ENCODE results near the gene MASP1. TPM values are rescaled to one million over a fixed set of nuclear protein-coding genes. Genes with fewer than 3 reads are reported as not detected.

Gene MASP1
- total RNA-seq, 2 experiments from 2014 or later: not detected

DNA sequence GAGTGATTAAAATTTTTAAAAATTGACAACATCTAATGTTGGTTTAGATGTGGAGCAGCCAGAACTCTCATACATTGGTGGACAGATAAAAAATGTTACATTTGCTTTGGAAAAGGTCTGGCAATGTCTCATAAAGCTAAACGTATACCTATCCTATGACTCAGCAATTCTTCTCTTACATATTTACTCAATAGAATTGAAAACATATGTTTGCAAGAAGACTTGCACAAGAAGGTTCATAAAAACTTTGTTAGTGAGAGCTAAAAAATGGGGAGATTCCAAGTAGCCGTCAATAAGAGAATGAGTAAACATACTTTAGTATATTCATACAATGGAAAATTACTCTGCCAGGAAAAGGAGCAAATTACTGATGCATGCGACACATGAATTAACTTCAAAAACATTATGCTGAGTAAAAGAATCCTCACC lies 30.0 kb downstream of the MASP1 start:
- TF ChIP-seq, protein P1, sequence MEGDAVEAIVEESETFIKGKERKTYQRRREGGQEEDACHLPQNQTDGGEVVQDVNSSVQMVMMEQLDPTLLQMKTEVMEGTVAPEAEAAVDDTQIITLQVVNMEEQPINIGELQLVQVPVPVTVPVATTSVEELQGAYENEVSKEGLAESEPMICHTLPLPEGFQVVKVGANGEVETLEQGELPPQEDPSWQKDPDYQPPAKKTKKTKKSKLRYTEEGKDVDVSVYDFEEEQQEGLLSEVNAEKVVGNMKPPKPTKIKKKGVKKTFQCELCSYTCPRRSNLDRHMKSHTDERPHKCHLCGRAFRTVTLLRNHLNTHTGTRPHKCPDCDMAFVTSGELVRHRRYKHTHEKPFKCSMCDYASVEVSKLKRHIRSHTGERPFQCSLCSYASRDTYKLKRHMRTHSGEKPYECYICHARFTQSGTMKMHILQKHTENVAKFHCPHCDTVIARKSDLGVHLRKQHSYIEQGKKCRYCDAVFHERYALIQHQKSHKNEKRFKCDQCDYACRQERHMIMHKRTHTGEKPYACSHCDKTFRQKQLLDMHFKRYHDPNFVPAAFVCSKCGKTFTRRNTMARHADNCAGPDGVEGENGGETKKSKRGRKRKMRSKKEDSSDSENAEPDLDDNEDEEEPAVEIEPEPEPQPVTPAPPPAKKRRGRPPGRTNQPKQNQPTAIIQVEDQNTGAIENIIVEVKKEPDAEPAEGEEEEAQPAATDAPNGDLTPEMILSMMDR (IDR thresholded peaks at IDR 0.05): no peak
- intact Hi-C loops (cut with micrococcal nuclease): no loop called here
- H3K27me3 Mint-ChIP-seq: peaks cover 13% of the 10 kb centered on the region
- no peaks in the 10 kb centered on the region for H3K4me1 Mint-ChIP-seq (ENCODE audit: low read depth)
- POLR2A ChIA-PET: no interaction called here
- H3K4me3 Mint-ChIP-seq: no peak overlapping the region
- CTCF ChIA-PET: no interaction called here
- no peaks in the 10 kb centered on the region for H3K36me3 Mint-ChIP-seq (ENCODE audit: low read depth)
- ATAC-seq (no peak), DNase-seq (no peak)
- peaks cover 1% of the 10 kb centered on the region for H3K9me3 Mint-ChIP-seq
- H3K27ac Mint-ChIP-seq: no peak overlapping the region

DNA sequence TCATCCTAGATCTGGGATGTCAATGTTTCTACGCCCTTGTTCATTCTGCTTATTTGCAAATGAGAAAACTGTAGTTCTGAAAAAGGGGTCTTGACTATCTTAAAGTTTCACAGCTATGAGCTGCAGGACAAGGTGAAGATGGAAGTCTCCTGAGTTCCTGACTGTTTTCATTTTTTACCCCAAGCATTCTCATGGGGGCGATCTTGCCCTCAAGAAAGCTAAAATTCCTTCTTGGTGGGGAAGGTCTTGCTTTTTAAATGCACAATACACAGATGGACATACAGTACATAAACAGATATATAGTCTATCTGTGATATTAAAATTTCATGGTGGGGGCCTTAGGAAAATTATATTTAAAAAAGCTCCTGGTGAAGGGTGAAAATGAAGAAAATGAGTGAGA lies 32.4 kb downstream of the MASP1 start:
- H3K4me3 Mint-ChIP-seq: no peak overlapping the region
- no peaks in the 10 kb centered on the region for H3K4me1 Mint-ChIP-seq (ENCODE audit: low read depth)
- peaks cover 1% of the 10 kb centered on the region for H3K9me3 Mint-ChIP-seq
- no peaks in the 10 kb centered on the region for H3K36me3 Mint-ChIP-seq (ENCODE audit: low read depth)
- H3K27me3 Mint-ChIP-seq: peaks cover 10% of the 10 kb centered on the region
- DNase-seq (no peak), ATAC-seq (no peak)
- ChIA-PET CTCF (interaction anchor here (1.0 to 1.2 kb wide), 2 partner anchors 28 to 60 kb away, joined by 3 to 4 read pairs; no protein-coding TSS in a partner anchor), POLR2A (no interaction called here)
- H3K27ac Mint-ChIP-seq: no peak overlapping the region
- intact Hi-C loops (cut with micrococcal nuclease): no loop called here
- TF ChIP-seq, protein P1 (IDR thresholded peaks at IDR 0.05): no peak

DNA sequence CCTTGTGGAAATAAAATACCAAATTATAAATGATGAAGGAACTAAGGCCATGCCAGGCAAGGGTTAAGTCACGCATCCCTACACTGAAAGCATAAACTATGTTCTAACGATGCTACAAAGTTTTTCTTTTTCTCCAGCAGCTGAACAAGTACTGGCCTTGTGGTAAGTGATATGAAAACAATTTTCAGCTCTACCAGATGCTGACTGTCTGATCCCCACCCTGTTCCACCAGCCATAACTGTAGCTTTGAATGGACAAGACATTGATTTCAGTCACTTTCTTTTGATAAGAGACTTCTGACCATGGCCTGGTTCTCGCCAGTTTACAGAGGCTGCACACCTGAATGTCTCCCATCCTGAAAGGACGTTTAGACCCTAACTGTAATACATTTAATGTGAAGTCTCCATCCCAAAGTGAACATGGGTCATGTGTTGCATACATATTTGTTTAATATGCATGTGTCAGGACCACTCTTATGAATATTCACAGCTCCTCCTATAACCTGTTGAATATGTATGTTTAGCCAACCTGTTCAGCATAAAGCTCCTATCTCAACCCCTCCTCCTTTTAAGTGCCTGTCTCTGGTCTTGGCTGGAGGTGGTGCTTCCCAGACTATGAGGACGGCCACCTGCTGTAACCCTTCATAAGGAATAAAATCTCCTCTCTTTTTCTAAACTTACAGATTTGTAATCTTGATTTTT lies 33.4 kb downstream of the MASP1 start:
- H3K9me3 Mint-ChIP-seq: peaks cover 1% of the 10 kb centered on the region
- no peak overlapping the region for H3K27ac Mint-ChIP-seq
- ATAC-seq (no peak), DNase-seq (no peak)
- H3K36me3 Mint-ChIP-seq (ENCODE audit: low read depth): no peaks in the 10 kb centered on the region
- ChIA-PET CTCF (no interaction called here), POLR2A (no interaction called here)
- H3K27me3 Mint-ChIP-seq: peaks cover 7% of the 10 kb centered on the region
- intact Hi-C loops (cut with micrococcal nuclease): no loop called here
- TF ChIP-seq, protein P1 (IDR thresholded peaks at IDR 0.05): no peak
- H3K4me3 Mint-ChIP-seq: no peak overlapping the region
- H3K4me1 Mint-ChIP-seq (ENCODE audit: low read depth): no peaks in the 10 kb centered on the region

DNA sequence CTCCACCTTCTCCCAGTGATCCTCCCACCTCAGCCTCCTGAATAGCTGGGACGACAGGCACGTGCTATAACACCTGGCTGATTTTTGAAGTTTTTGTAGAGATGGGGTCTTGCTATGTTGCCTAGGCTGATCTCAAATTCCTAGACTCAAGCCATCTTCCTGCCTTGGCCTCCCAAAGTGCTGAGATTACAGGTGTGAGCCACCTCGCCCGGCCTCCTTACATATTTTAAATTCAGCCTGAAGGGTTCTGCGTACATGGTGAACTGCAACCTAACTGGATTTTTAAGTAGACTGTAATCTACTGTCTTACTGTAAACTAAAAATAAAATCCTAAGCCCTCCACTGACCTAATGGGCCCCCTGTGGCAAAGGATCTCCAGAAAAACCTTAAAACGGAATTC lies 34.1 kb downstream of the MASP1 start:
- no peak overlapping the region for H3K27ac Mint-ChIP-seq
- H3K27me3 Mint-ChIP-seq: peaks cover 7% of the 10 kb centered on the region
- no peaks in the 10 kb centered on the region for H3K36me3 Mint-ChIP-seq (ENCODE audit: low read depth)
- TF ChIP-seq, protein P1 (IDR thresholded peaks at IDR 0.05): no peak
- H3K9me3 Mint-ChIP-seq: peaks cover 1% of the 10 kb centered on the region
- no peaks in the 10 kb centered on the region for H3K4me1 Mint-ChIP-seq (ENCODE audit: low read depth)
- DNase-seq (no peak), ATAC-seq (no peak)
- ChIA-PET POLR2A (no interaction called here), CTCF (interaction anchor here (0.6 kb wide), 1 partner anchor 53 kb away, joined by 3 read pairs; no protein-coding TSS in a partner anchor)
- H3K4me3 Mint-ChIP-seq: no peak overlapping the region
- intact Hi-C loops (cut with micrococcal nuclease): no loop called here

DNA sequence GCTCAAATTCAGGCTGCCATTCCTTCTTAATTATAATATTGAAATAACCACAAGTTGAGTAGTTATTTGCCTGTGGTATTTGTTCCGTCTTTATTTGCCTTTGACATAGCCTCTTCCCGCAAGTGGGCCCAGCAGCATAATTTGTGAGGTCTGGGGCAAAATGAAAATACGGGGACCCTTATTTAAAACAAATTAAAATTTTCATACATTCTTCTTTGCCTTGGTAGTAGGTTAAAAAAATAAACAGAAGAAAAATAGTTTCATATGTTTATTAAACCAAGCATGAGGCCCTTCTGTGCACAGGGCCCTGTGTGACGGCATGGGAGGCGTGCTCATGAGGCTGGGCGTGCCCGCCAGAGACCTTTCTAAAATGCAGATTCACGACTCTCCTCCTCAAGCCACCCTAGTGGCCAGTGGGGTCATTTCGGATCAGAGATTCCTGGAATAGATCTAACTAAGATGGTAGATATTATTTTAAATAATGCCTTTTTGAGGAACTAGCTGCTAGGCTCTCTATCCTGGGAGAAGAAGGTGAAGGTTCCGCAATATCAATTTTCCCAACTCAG lies 35.4 kb downstream of the MASP1 start:
- Mint-ChIP-seq H3K27ac (no peak overlapping the region), H3K4me3 (no peak overlapping the region), H3K27me3 (peaks cover 3% of the 10 kb centered on the region), H3K36me3 (ENCODE audit: low read depth) (no peaks in the 10 kb centered on the region), H3K4me1 (ENCODE audit: low read depth) (no peaks in the 10 kb centered on the region), H3K9me3 (no peaks in the 10 kb centered on the region)
- ATAC-seq (no peak), DNase-seq (no peak)
- TF ChIP-seq, protein P1 (IDR thresholded peaks at IDR 0.05): no peak
- ChIA-PET CTCF (interaction anchor here (1.8 kb wide), 1 partner anchor 12 kb away, joined by 7 read pairs; no protein-coding TSS in a partner anchor), POLR2A (no interaction called here)
- intact Hi-C loops (cut with micrococcal nuclease): no loop called here

All from activated CD8-positive, alpha-beta T cell treated with anti-CD3 and anti-CD28 coated beads for 36 hours (primary cell).